ENCODE data around the gene TMEM254. TPM values are rescaled to one million over a fixed set of nuclear protein-coding genes. Genes with fewer than 3 reads are reported as not detected.

Gene TMEM254
- polyA plus RNA-seq, 3 donors, result 13.6 to 43.1 (median 25.9) TPM

- intact Hi-C loops (cut with micrococcal nuclease), result no loop called here
Observed at GRCh38 chr10:80136134-80136571, 57.7 kb downstream of the TMEM254 start.

GRCh38 chr10:80137031-80137862 is 58.8 kb downstream of the TMEM254 start:
- no peak for DNase-seq
- H3K4me1 ChIP-seq (ENCODE audit: control insufficient read depth in 1 of 2, insufficient read depth in 2 of 2, low read length in 2 of 2), result peaks cover 0 to 11% of the 10 kb centered on the region in 2 donors
- Mint-ChIP-seq H3K36me3 (peaks cover 0 to 7% of the 10 kb centered on the region in 2 donors), H3K27me3 (ENCODE audit: low read depth in 3 of 3) (peaks cover 24 to 38% (median 32%) of the 10 kb centered on the region in 3 donors), H3K9me3 (peaks cover 0 to 4% (median 0%) of the 10 kb centered on the region in 7 donors), H3K4me1 (peaks cover 9% of the 10 kb centered on the region), H3K27ac (no peak overlapping the region), H3K4me3 (no peak overlapping the region)
- intact Hi-C loops (cut with micrococcal nuclease), result no loop called here
- no peak overlapping the region for H3K27ac ChIP-seq (ENCODE audit: low read depth in 1 of 2, low read length in 2 of 2)
- H3K9ac ChIP-seq (ENCODE audit: insufficient read depth, low read length, poor library complexity, severe bottlenecking), result no peak overlapping the region
- H3K27me3 ChIP-seq (ENCODE audit: control insufficient read depth in 2 of 2, insufficient read depth in 2 of 2, low read length in 2 of 2), result peaks cover 12 to 16% of the 10 kb centered on the region in 2 donors
- H2AFZ ChIP-seq (ENCODE audit: insufficient read depth, low read depth, low read length, poor library complexity, severe bottlenecking), result no peak overlapping the region
- H3K36me3 ChIP-seq (replicated peaks in 1 of 2; ENCODE audit: control insufficient read depth in 1 of 2, insufficient read depth in 2 of 2, low read length in 2 of 2), result no peaks in the 10 kb centered on the region
- no peaks in the 10 kb centered on the region for H3K79me2 ChIP-seq (ENCODE audit: insufficient read depth, low read length)
- no peaks in the 10 kb centered on the region for H4K20me1 ChIP-seq (ENCODE audit: insufficient read depth, low read length)
- TF ChIP-seq CTCF (IDR thresholded peaks at IDR 0.05), result no peak
- H3K4me3 ChIP-seq (replicated peaks in 1 of 3; ENCODE audit: low read depth in 2 of 3, low read length in 3 of 3), result no peak overlapping the region
- WGBS (ENCODE audit: insufficient coverage), result 94% methylated on average over 6 of the region's 14 CpGs
- H3K9me3 ChIP-seq (replicated peaks in 1 of 2; ENCODE audit: control insufficient read depth in 1 of 2, insufficient read depth in 1 of 2, low read length in 2 of 2), result no peaks in the 10 kb centered on the region
- H3K4me2 ChIP-seq (replicated peaks; ENCODE audit: extremely low read depth, low read length, poor library complexity, severe bottlenecking), result no peak overlapping the region

More at GRCh38 chr10:80136134-80136571, 57.7 kb downstream of the TMEM254 start:
- 75% methylated on average over 4 of the region's 8 CpGs for WGBS (ENCODE audit: insufficient coverage)
- no peak overlapping the region for H3K4me3 ChIP-seq (replicated peaks in 1 of 3; ENCODE audit: low read depth in 2 of 3, low read length in 3 of 3)
- H3K79me2 ChIP-seq (ENCODE audit: insufficient read depth, low read length), result no peaks in the 10 kb centered on the region
- peaks cover 0 to 12% of the 10 kb centered on the region in 2 donors for H3K4me1 ChIP-seq (ENCODE audit: control insufficient read depth in 1 of 2, insufficient read depth in 2 of 2, low read length in 2 of 2)
- no peak overlapping the region for H3K27ac Mint-ChIP-seq
- H3K36me3 Mint-ChIP-seq, result peaks cover 0 to 7% of the 10 kb centered on the region in 2 donors
- TF ChIP-seq CTCF (IDR thresholded peaks at IDR 0.05), result no peak
- no peak overlapping the region for H3K4me3 Mint-ChIP-seq
- H3K4me2 ChIP-seq (replicated peaks; ENCODE audit: extremely low read depth, low read length, poor library complexity, severe bottlenecking), result no peak overlapping the region
- H3K9me3 Mint-ChIP-seq, result peaks cover 0 to 4% (median 0%) of the 10 kb centered on the region in 7 donors
- H4K20me1 ChIP-seq (ENCODE audit: insufficient read depth, low read length), result no peaks in the 10 kb centered on the region
- no peak for DNase-seq
- no peak overlapping the region for H2AFZ ChIP-seq (ENCODE audit: insufficient read depth, low read depth, low read length, poor library complexity, severe bottlenecking)
- H3K9me3 ChIP-seq (replicated peaks in 1 of 2; ENCODE audit: control insufficient read depth in 1 of 2, insufficient read depth in 1 of 2, low read length in 2 of 2), result no peaks in the 10 kb centered on the region
- no peaks in the 10 kb centered on the region for H3K36me3 ChIP-seq (replicated peaks in 1 of 2; ENCODE audit: control insufficient read depth in 1 of 2, insufficient read depth in 2 of 2, low read length in 2 of 2)
- H3K4me1 Mint-ChIP-seq, result peaks cover 9% of the 10 kb centered on the region
- no peak overlapping the region for H3K9ac ChIP-seq (ENCODE audit: insufficient read depth, low read length, poor library complexity, severe bottlenecking)
- no peak overlapping the region for H3K27ac ChIP-seq (ENCODE audit: low read depth in 1 of 2, low read length in 2 of 2)
- H3K27me3 ChIP-seq (ENCODE audit: control insufficient read depth in 2 of 2, insufficient read depth in 2 of 2, low read length in 2 of 2), result peaks cover 21 to 26% of the 10 kb centered on the region in 2 donors
- peaks cover 33 to 42% (median 37%) of the 10 kb centered on the region in 3 donors for H3K27me3 Mint-ChIP-seq (ENCODE audit: low read depth in 3 of 3)

Data from CD14-positive monocyte (primary cell).